H1 (cell line): ENCODE results near the gene DOCK3. TPM values are rescaled to one million over a fixed set of nuclear protein-coding genes. Genes with fewer than 3 reads are reported as not detected.

Source experiments
- CTCF ChIA-PET: fragments of 300-600 bp; sonication (Branson Sonifier 250); formaldehyde crosslinking; loops from one replicate; lab custom pipeline; 2021; ENCODE audit not compliant: partially characterized antibody; lab: Charles Lee
- POLR2A ChIA-PET: fragments of 300-600 bp; sonication (Branson Sonifier 250); formaldehyde crosslinking; loops from one replicate; lab custom pipeline; 2021; ENCODE audit warnings: inconsistent platforms; ENCODE audit not compliant: partially characterized antibody; lab: Charles Lee
- DNase-seq, 2 experiments: peaks; one replicate each; pipeline versions ENCODE4 v3.0.0 to v3.0.0-alpha.2; 2010 to 2022; ENCODE audit warnings: low spot score in 2 of 2, low read depth in 1 of 2, mixed read lengths in 1 of 2
- FAIRE-seq: peaks from 2 replicates; lab custom pipeline; 2011; peaks lifted over from hg19 to GRCh38; lab: Jason Lieb, UNC
- H2AFZ ChIP-seq: 2 replicates; pipeline ENCODE4 v1.8.1; 2012; ENCODE audit warnings: low read length, inconsistent platforms
- H2AK5ac ChIP-seq: 2 replicates; pipeline ENCODE4 v1.6.1; 2013; ENCODE audit warnings: low read depth, low read length
- H2BK120ac ChIP-seq: replicated peaks from 2 replicates; pipeline ENCODE3; 2013; ENCODE audit warnings: low read depth, low read length, inconsistent platforms
- H2BK12ac ChIP-seq: 2 replicates; pipeline ENCODE4 v1.6.1; 2013; ENCODE audit warnings: low read depth, low read length
- H2BK15ac ChIP-seq: 2 replicates; pipeline ENCODE4 v1.6.1; 2013; ENCODE audit warnings: low read length
- H2BK20ac ChIP-seq: 2 replicates; pipeline ENCODE4 v1.6.1; 2013; ENCODE audit warnings: low read length
- H2BK5ac ChIP-seq: 2 replicates; pipeline ENCODE4 v1.6.1; 2013; ENCODE audit warnings: low read depth, low read length
- H3K14ac ChIP-seq: 2 replicates; pipeline ENCODE4 v1.6.1; 2013; ENCODE audit warnings: inconsistent platforms; ENCODE audit not compliant: insufficient read length
- H3K18ac ChIP-seq: 2 replicates; pipeline ENCODE4 v1.6.1; 2013; ENCODE audit warnings: low read length; ENCODE audit errors: extremely low read depth
- H3K23ac ChIP-seq: 2 replicates; pipeline ENCODE4 v1.6.1; 2013; ENCODE audit warnings: inconsistent platforms; ENCODE audit not compliant: insufficient read length
- H3K23me2 ChIP-seq: 2 replicates; pipeline ENCODE4 v1.6.1; 2013; ENCODE audit warnings: low read depth, low read length
- H3K27ac ChIP-seq: 2 replicates; pipeline ENCODE4 v1.6.1; 2011; ENCODE audit warnings: low read depth, low read length, inconsistent platforms
- H3K27me3 ChIP-seq, 4 experiments: replicated peaks in 1 of 4; 1 replicate in 1 of 4; 2 replicates in 3 of 4; pipeline versions ENCODE4 v1.6.1 to v1.8.1; 2011 to 2013; ENCODE audit warnings: low read length in 3 of 4, mild to moderate bottlenecking in 3 of 4, inconsistent platforms in 2 of 4, mixed read lengths in 2 of 4, moderate library complexity in 1 of 4; ENCODE audit not compliant: control insufficient read depth in 3 of 4, insufficient read depth in 3 of 4; ENCODE audit errors: extremely low read depth in 1 of 4
- H3K36me3 ChIP-seq, 4 experiments: 2 replicates each; pipeline versions ENCODE4 v1.6.1 to v1.8.1; 2011 to 2013; ENCODE audit warnings: mild to moderate bottlenecking in 4 of 4, low read length in 3 of 4, moderate library complexity in 2 of 4, control low read depth in 1 of 4, inconsistent platforms in 1 of 4; ENCODE audit not compliant: insufficient read depth in 4 of 4, control insufficient read depth in 2 of 4
- H3K4ac ChIP-seq: replicated peaks from 2 replicates; pipeline ENCODE3; 2013; ENCODE audit warnings: low read length, low read depth, mixed read lengths, inconsistent platforms; ENCODE audit not compliant: insufficient read length
- H3K4me1 ChIP-seq, 4 experiments: replicated peaks in 1 of 4; 1 replicate in 1 of 4; 2 replicates in 3 of 4; pipeline versions ENCODE4 v1.6.1 to v1.8.1; 2011 to 2013; ENCODE audit warnings: low read length in 3 of 4, inconsistent platforms in 2 of 4, mixed read lengths in 1 of 4; ENCODE audit not compliant: insufficient read depth in 4 of 4, control insufficient read depth in 3 of 4
- H3K4me2 ChIP-seq, 2 experiments: 2 replicates each; pipeline versions ENCODE4 v1.6.1 to v1.8.1; 2011 to 2013; ENCODE audit warnings: low read depth in 2 of 2, low read length in 2 of 2, control low read depth in 1 of 2, inconsistent platforms in 1 of 2, mild to moderate bottlenecking in 1 of 2; ENCODE audit not compliant: insufficient read depth in 1 of 2
- H3K4me3 ChIP-seq, 4 experiments: fragments of 200-600, 300-600 bp in 1 of 4; sonication (generic), shearing (Covaris generic), sonication (Bioruptor Twin) in 1 of 4; 2 replicates each; pipeline versions ENCODE4 v1.5.1 to v1.8.1; 2011 to 2016; ENCODE audit warnings: low read length in 4 of 4, low read depth in 3 of 4, control low read depth in 2 of 4, inconsistent platforms in 2 of 4, mild to moderate bottlenecking in 2 of 4, mixed read lengths in 1 of 4, moderate library complexity in 1 of 4; ENCODE audit not compliant: insufficient read depth in 2 of 4; ENCODE audit errors: extremely low read depth in 1 of 4
- H3K56ac ChIP-seq: replicated peaks from 2 replicates; pipeline ENCODE3; 2013; ENCODE audit warnings: low read depth, mild to moderate bottlenecking, mixed read lengths, low read length, inconsistent platforms; ENCODE audit not compliant: insufficient read length
- H3K79me1 ChIP-seq: 2 replicates; pipeline ENCODE4 v1.6.1; 2013; ENCODE audit warnings: low read depth, low read length, control low read depth
- H3K79me2 ChIP-seq, 2 experiments: 2 replicates each; pipeline versions ENCODE4 v1.6.1 to v1.8.1; 2012 to 2013; ENCODE audit warnings: low read length in 2 of 2, mild to moderate bottlenecking in 2 of 2, inconsistent platforms in 1 of 2; ENCODE audit not compliant: insufficient read depth in 2 of 2, control insufficient read depth in 1 of 2
- H3K9ac ChIP-seq, 4 experiments: replicated peaks in 1 of 4; 1 replicate in 1 of 4; 2 replicates in 3 of 4; pipeline versions ENCODE4 v1.6.1 to v1.8.1; 2011 to 2013; ENCODE audit warnings: low read depth in 3 of 4, low read length in 3 of 4, control low read depth in 2 of 4, mild to moderate bottlenecking in 2 of 4, moderate library complexity in 2 of 4, inconsistent platforms in 1 of 4; ENCODE audit errors: extremely low read depth in 1 of 4
- H3K9me3 ChIP-seq, 2 experiments: 2 replicates each; pipeline versions ENCODE4 v1.6.1 to v1.8.1; 2012 to 2013; ENCODE audit warnings: mild to moderate bottlenecking in 2 of 2, moderate library complexity in 2 of 2, control low read depth in 1 of 2, inconsistent platforms in 1 of 2, low read depth in 1 of 2, low read length in 1 of 2, mixed read lengths in 1 of 2; ENCODE audit not compliant: insufficient read depth in 2 of 2
- H4K20me1 ChIP-seq, 2 experiments: replicated peaks in 1 of 2; 2 replicates each; pipeline versions ENCODE3 to v1.8.1; 2011 to 2013; ENCODE audit warnings: inconsistent platforms in 2 of 2, low read length in 2 of 2, mild to moderate bottlenecking in 1 of 2; ENCODE audit not compliant: insufficient read depth in 2 of 2, control insufficient read depth in 1 of 2
- H4K5ac ChIP-seq: 2 replicates; pipeline ENCODE4 v1.6.1; 2013; ENCODE audit warnings: low read length, low read depth, mixed read lengths, inconsistent platforms; ENCODE audit not compliant: insufficient read length
- H4K8ac ChIP-seq: 2 replicates; pipeline ENCODE4 v1.8.0; 2013; ENCODE audit warnings: mild to moderate bottlenecking, moderate library complexity, low read length, inconsistent platforms; ENCODE audit not compliant: insufficient read depth; ENCODE audit errors: extremely low read depth
- H4K91ac ChIP-seq: replicated peaks from 2 replicates; pipeline ENCODE3; 2013; ENCODE audit warnings: low read length, mixed read lengths, inconsistent platforms; ENCODE audit not compliant: insufficient read length
- CBX5 ChIP-seq: fragments of 300-800, 300-1000 bp; sonication (generic); IDR thresholded peaks from 2 replicates; pipeline ENCODE4 v1.7.1; 2016; ENCODE audit warnings: antibody characterized with exemption, low read length, low read depth
- CTBP2 ChIP-seq: IDR thresholded peaks from 2 replicates; pipeline ENCODE4 v1.7.0; 2011; ENCODE audit warnings: borderline replicate concordance, mild to moderate bottlenecking, moderate library complexity, mixed read lengths, low read length; ENCODE audit not compliant: insufficient read depth, insufficient read length
- CTCF ChIP-seq, 3 experiments: IDR thresholded peaks; 1 replicate in 2 of 3; 2 replicates in 1 of 3; pipeline versions ENCODE4 v1.5.1 to v1.6.1; 2011; ENCODE audit warnings: low read length in 3 of 3, mild to moderate bottlenecking in 3 of 3, inconsistent platforms in 2 of 3, low read depth in 1 of 3, moderate library complexity in 1 of 3; ENCODE audit not compliant: insufficient read depth in 1 of 3; ENCODE audit errors: control extremely low read depth in 1 of 3
- JUN ChIP-seq: IDR thresholded peaks from 2 replicates; pipeline ENCODE4 v1.6.1; 2011; ENCODE audit warnings: low read depth, mild to moderate bottlenecking, improper control_type of control experiment, low read length
- RBBP5 ChIP-seq: IDR thresholded peaks from 2 replicates; pipeline ENCODE4 v1.7.1; 2012; ENCODE audit warnings: low read depth, mild to moderate bottlenecking, inconsistent platforms, low read length, moderate library complexity, borderline replicate concordance
- SAP30 ChIP-seq: fragments of 300-600 bp; sonication (generic); IDR thresholded peaks from 2 replicates; pipeline ENCODE4 v1.7.1; 2012; ENCODE audit warnings: low read length, moderate library complexity, mild to moderate bottlenecking, inconsistent platforms; ENCODE audit not compliant: insufficient read depth, insufficient replicate concordance
- TBP ChIP-seq: IDR thresholded peaks from 2 replicates; pipeline ENCODE4 v1.6.1; 2011; ENCODE audit warnings: low read depth, low read length, improper control_type of control experiment
- TCF12 ChIP-seq: IDR thresholded peaks from 2 replicates; pipeline ENCODE4 v1.6.1; 2011; ENCODE audit warnings: low read depth, mild to moderate bottlenecking, low read length
- TEAD4 ChIP-seq: IDR thresholded peaks from 2 replicates; pipeline ENCODE4 v1.6.1; 2012; ENCODE audit warnings: low read depth, low read length, inconsistent platforms, mixed read lengths
- YY1 ChIP-seq: IDR thresholded peaks from 2 replicates; pipeline ENCODE4 v1.6.1; 2011; ENCODE audit warnings: low read depth, mild to moderate bottlenecking, low read length
- WGBS, 2 experiments: shearing (Covaris generic) in 1 of 2; methylation state at CpG; one replicate each; pipeline versions ENCODE4 v1.1.6 to v1.1.7; 2013 to 2015; ENCODE audit warnings: low lambda C conversion rate in 2 of 2, mixed read lengths in 2 of 2, inconsistent platforms in 1 of 2, low coverage in 1 of 2, missing lambda C conversion rate in 1 of 2; ENCODE audit not compliant: insufficient replicate concordance in 2 of 2, insufficient coverage in 1 of 2, insufficient read length in 1 of 2; ENCODE audit errors: extremely low coverage in 1 of 2, missing lambda C conversion rate in 1 of 2; 5-methylcytosine and 5-hydroxymethylcytosine counted together
- polyA plus RNA-seq, 7 experiments: library from polyadenylated mRNA; depleted of rRNA in 3 of 7; stranded (reverse) in 5 of 7; unstranded in 2 of 7; fragments of >200 nt in 5 of 7; fragments of 200-250 nt in 2 of 7; gene quantifications; 1 replicate in 5 of 7; 2 replicates in 1 of 7; 4 replicates in 1 of 7; pipeline versions ENCODE4 v1.2.1 to v1.2.3, GENCODE V29; 2011 to 2013; ENCODE audit warnings: missing spikeins in 2 of 7, mixed read lengths in 2 of 7
- total RNA-seq: library from RNA; stranded (reverse); fragmentation: NEBNext Ultra II Directional; extraction: Animal tissue kit (Norgen Biotek cat#: 25700); gene quantifications from 2 replicates; pipeline ENCODE4 v1.2.1, GENCODE V29; 2021

The DOCK3 gene
- total and polyA plus RNA-seq, 2 of the 8 experiments (the other 6 are each of a cell fraction or from before 2014, with no cell fraction given), result 2.7 to 5.0 TPM

- Histone ChIP-seq H3K9me3 (no peaks in the 10 kb centered on the region), H4K20me1 (peaks cover 0 to 2% of the 10 kb centered on the region in 2 experiments), H3K23me2 (no peaks in the 10 kb centered on the region), H2BK20ac (no peak overlapping the region), H3K18ac (no peak overlapping the region), H4K91ac (no peak overlapping the region), H3K9ac (no peak overlapping the region), H3K79me1 (no peaks in the 10 kb centered on the region; the same call in 1 of the 2 replicates), H3K56ac (no peak overlapping the region), H2BK15ac (no peak overlapping the region), H2BK5ac (no peak overlapping the region), H2AK5ac (no peak overlapping the region), H3K27me3 (no peaks in the 10 kb centered on the region; a peak in 1 of 7 replicates), H3K36me3 (no peaks in the 10 kb centered on the region), H3K4me2 (no peak overlapping the region)
- FAIRE-seq, result no peak
- POLR2A ChIA-PET, result interaction anchor here (1.7 kb wide), 1 partner anchor 40 kb away, joined by 4 read pairs; no protein-coding TSS in a partner anchor
- WGBS, 2 experiments, result 88% methylated on average over 3 of the region's 3 CpGs; no CpG with 5 or more reads in 1 of the 2 experiments
- TF ChIP-seq SAP30 (no peak), TEAD4 (no peak), TBP (no peak), JUN (no peak), CTBP2 (no peak), RBBP5 (no peak), CTCF (IDR thresholded peaks at IDR 0.05; ENCODE audit: control extremely low read depth in 1 of 3, insufficient read depth in 1 of 3, low read depth in 1 of 3, low read length in 3 of 3) (no peak), TCF12 (no peak), YY1 (no peak), CBX5 (no peak)
- TF ChIP-seq, all 59 proteins: peak for 0
- Histone ChIP-seq H2BK120ac (no peak overlapping the region), H3K14ac (no peak overlapping the region), H2BK12ac (no peak overlapping the region), H3K4ac (no peak overlapping the region), H3K4me1 (no peaks in the 10 kb centered on the region), H3K27ac (no peak overlapping the region), H2AFZ (no peak overlapping the region), H3K79me2 (no peaks in the 10 kb centered on the region), H4K8ac (no peak overlapping the region), H3K23ac (no peak overlapping the region), H4K5ac (no peak overlapping the region), H3K4me3 (no peak overlapping the region)
- no peak for DNase-seq
- CTCF ChIA-PET, result interaction anchor here (63.8 kb wide), 1 partner anchor 37 kb away, joined by 1262 read pairs; the partner anchor contains the start of genes CISH and MAPKAPK3
Measured at GRCh38 chr3:50658831-50659230, 15.9 kb upstream of the DOCK3 start.
